ENCODE data around the gene DDX18. TPM values are rescaled to one million over a fixed set of nuclear protein-coding genes. Genes with fewer than 3 reads are reported as not detected.

The DDX18 gene
- polyA plus RNA-seq, 1 of the 3 experiments (the other 2 are of a cell fraction): 24.1 TPM

DNA sequence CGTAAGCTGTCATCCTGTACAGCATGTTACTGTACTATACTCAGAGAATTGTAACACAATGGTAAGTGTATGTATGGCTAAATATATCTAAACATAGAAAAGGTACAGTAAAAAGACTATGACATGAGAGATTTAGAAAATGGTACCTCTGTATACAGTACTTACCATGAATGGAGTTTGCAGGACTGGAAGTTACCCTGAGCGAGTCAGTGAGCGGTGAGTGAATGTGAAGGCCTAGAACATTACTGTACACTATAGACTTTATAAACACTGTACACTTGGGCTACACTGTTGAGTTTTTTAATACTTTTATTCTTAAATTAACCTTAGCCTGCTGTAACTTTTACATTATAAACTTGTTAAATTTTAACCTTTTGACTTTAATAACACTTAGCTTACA is 1.5 kb downstream of the DDX18 start:
- DNase-seq: no peak
- ChIA-PET CTCF (interaction anchor here (1.1 to 6.3 kb wide), 3 partner anchors 18 to 1040 kb away, joined by 3 to 75 read pairs (median 37); no protein-coding TSS in a partner anchor), POLR2A (no interaction called here)
- no peaks in the 10 kb centered on the region for H3K27me3 ChIP-seq (ENCODE audit: insufficient read depth)
- H3K4me2 ChIP-seq: peak overlapping the region; percentile 80
- peak overlapping the region; percentile 88 for H3K4me3 ChIP-seq (ENCODE audit: low read depth in 2 of 2, low read length in 1 of 2)
- H3K36me3 ChIP-seq (replicated peaks in 1 of 2; ENCODE audit: control insufficient read depth in 1 of 2, insufficient read depth in 2 of 2, low read length in 1 of 2): peaks cover 48 to 53% of the 10 kb centered on the region in 2 experiments
- 0 out of 2 replicates have a peak, but pooled peaks cover 5% of the 10 kb centered on the region for H4K20me1 ChIP-seq (ENCODE audit: insufficient read depth)
- no peak for TF ChIP-seq FOXJ3 (CRISPR knock-in tag; IDR thresholded peaks at IDR 0.05)
- H3K9me2 ChIP-seq: no peaks in the 10 kb centered on the region
- H3K9ac ChIP-seq: peak overlapping the region; percentile 81; the same call in 1 of the 2 replicates
- H3K9me3 ChIP-seq: no peaks in the 10 kb centered on the region
- H3K79me2 ChIP-seq (ENCODE audit: insufficient read depth): peaks cover 44% of the 10 kb centered on the region
- no peak overlapping the region for H2AFZ ChIP-seq (ENCODE audit: low read depth)
- peaks cover 0 to 14% of the 10 kb centered on the region in 2 experiments; a peak in 2 of 4 replicates for H3K4me1 ChIP-seq (ENCODE audit: control insufficient read depth in 1 of 2, insufficient read depth in 2 of 2, low read depth in 1 of 2, low read length in 1 of 2)
- no peaks in the 10 kb centered on the region for H3F3A ChIP-seq (replicated peaks; ENCODE audit: insufficient read depth)
- 74% methylated on average over 3 of the region's 3 CpGs for WGBS (ENCODE audit: low lambda C conversion rate)
- no peak overlapping the region for H3K27ac ChIP-seq (ENCODE audit: low read depth in 2 of 2, low read length in 1 of 2)

DNA sequence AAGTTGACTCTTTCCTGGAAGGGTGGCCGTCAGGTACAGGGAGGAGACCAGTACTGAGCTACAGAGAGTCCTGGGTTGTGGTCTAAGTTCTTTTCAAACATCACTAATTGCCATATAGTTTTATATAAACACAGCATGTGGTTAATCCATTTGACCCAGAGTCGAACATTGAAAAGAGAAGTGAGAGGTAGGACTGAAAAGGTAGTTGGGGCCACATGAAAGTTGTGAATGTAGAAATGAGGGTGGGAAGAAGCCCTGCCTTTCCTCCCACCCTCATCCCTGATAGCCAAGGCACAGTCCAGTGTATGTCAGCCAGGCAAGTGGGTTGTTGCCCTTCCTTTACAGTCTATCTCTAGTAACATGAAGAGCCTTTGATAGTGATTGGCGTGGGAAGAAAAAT is 4.4 kb downstream of the DDX18 start:
- CTCF ChIA-PET: interaction anchor here (0.7 to 1.1 kb wide), 2 partner anchors 193 to 410 kb away, joined by 3 to 5 read pairs; no protein-coding TSS in a partner anchor

More for the DNA sequence above, 4.4 kb downstream of the DDX18 start:
- Histone ChIP-seq H3K4me1 (ENCODE audit: control insufficient read depth in 1 of 2, insufficient read depth in 2 of 2, low read depth in 1 of 2, low read length in 1 of 2) (peaks cover 0 to 14% of the 10 kb centered on the region in 2 experiments; a peak in 2 of 4 replicates), H3K9ac (no peak overlapping the region), H3K79me2 (ENCODE audit: insufficient read depth) (peaks cover 44% of the 10 kb centered on the region), H3K4me3 (ENCODE audit: low read depth in 2 of 2, low read length in 1 of 2) (no peak overlapping the region), H4K20me1 (ENCODE audit: insufficient read depth) (0 out of 2 replicates have a peak, but pooled peaks cover 5% of the 10 kb centered on the region), H3K9me3 (no peaks in the 10 kb centered on the region), H3K4me2 (no peak overlapping the region), H3K27ac (ENCODE audit: low read depth in 2 of 2, low read length in 1 of 2) (no peak overlapping the region), H3K9me2 (no peaks in the 10 kb centered on the region), H3K27me3 (ENCODE audit: insufficient read depth) (no peaks in the 10 kb centered on the region), H2AFZ (ENCODE audit: low read depth) (no peak overlapping the region), H3F3A (replicated peaks; ENCODE audit: insufficient read depth) (peaks cover under 1% of the 10 kb centered on the region), H3K36me3 (replicated peaks in 1 of 2; ENCODE audit: control insufficient read depth in 1 of 2, insufficient read depth in 2 of 2, low read length in 1 of 2) (peaks cover 77 to 82% of the 10 kb centered on the region in 2 experiments)
- TF ChIP-seq ELF1 (IDR thresholded peaks at IDR 0.05) (no peak), REST (IDR thresholded peaks at IDR 0.05; ENCODE audit: low read depth, low read length) (no peak), FOXJ3 (CRISPR knock-in tag; IDR thresholded peaks at IDR 0.05) (no peak), NFIC (IDR thresholded peaks at IDR 0.05; ENCODE audit: borderline replicate concordance) (no peak), EP300 (IDR thresholded peaks at IDR 0.05; ENCODE audit: borderline replicate concordance in 1 of 2, low read depth in 1 of 2, low read length in 1 of 2) (no peak)
- DNase-seq: no peak
- POLR2A ChIA-PET: no interaction called here
- 93% methylated on average over 3 of the region's 3 CpGs for WGBS (ENCODE audit: low lambda C conversion rate)
